Measurements from ENCODE around the gene PRF1.

GRCh38 chr10:70579234-70580002, 23.1 kb downstream of the PRF1 start:
- TF ChIP-seq RAD21 (IDR thresholded peaks at IDR 0.05; ENCODE audit: low read depth) (no peak), CEBPB (IDR thresholded peaks at IDR 0.05) (no peak), FOXM1 (IDR thresholded peaks at IDR 0.05; ENCODE audit: borderline replicate concordance, low read depth) (no peak), CREB1 (IDR thresholded peaks at IDR 0.05; ENCODE audit: low read depth) (no peak), EGR1 (IDR thresholded peaks at IDR 0.05) (no peak), ZBTB7A (IDR thresholded peaks at IDR 0.05; ENCODE audit: low read depth) (no peak), EP300 (IDR thresholded peaks at IDR 0.05; ENCODE audit: borderline replicate concordance) (no peak), TAF1 (IDR thresholded peaks at IDR 0.05; ENCODE audit: low read depth) (no peak), YY1 (IDR thresholded peaks at IDR 0.05; ENCODE audit: low read depth) (no peak), MAX (IDR thresholded peaks at IDR 0.05) (no peak)
